Colon (tissue), 2 donors: ENCODE measurements around the gene GLP1R.

Experiments
- FAIRE-seq: peaks from 2 replicates; lab custom pipeline; 2012; peaks lifted over from hg19 to GRCh38; lab: Jason Lieb, UNC
- donor health status: control.
- donor health status: control.

GLP1R gene

GRCh38 chr6:39044181-39044580 is 4.4 kb upstream of the GLP1R start:
- no peak for FAIRE-seq

- FAIRE-seq: no peak
These were observed 900 bp upstream of the GLP1R start for GRCh38 chr6:39047434-39048327.

GRCh38 chr6:39049575-39050283 is 1.1 kb downstream of the GLP1R start:
- no peak for FAIRE-seq

- no peak for FAIRE-seq
These were observed 2.0 kb downstream of the GLP1R start for GRCh38 chr6:39050453-39051112.

- FAIRE-seq: no peak
These were observed 3.0 kb downstream of the GLP1R start for GRCh38 chr6:39051399-39052122.

- FAIRE-seq: no peak
These were observed 4.5 kb downstream of the GLP1R start for GRCh38 chr6:39053016-39053624.

GRCh38 chr6:39053854-39054576 is 5.4 kb downstream of the GLP1R start:
- no peak for FAIRE-seq

GRCh38 chr6:39054577-39055142 is 6.1 kb downstream of the GLP1R start:
- FAIRE-seq: no peak

GRCh38 chr6:39055661-39056060 is 7.1 kb downstream of the GLP1R start:
- FAIRE-seq: no peak

GRCh38 chr6:39056191-39056590 is 7.6 kb downstream of the GLP1R start:
- no peak for FAIRE-seq

GRCh38 chr6:39056681-39057080 is 8.1 kb downstream of the GLP1R start:
- no peak for FAIRE-seq

GRCh38 chr6:39057251-39058155 is 8.9 kb downstream of the GLP1R start:
- FAIRE-seq: no peak

GRCh38 chr6:39058471-39059147 is 10.0 kb downstream of the GLP1R start:
- FAIRE-seq: no peak

- no peak for FAIRE-seq
These were observed 11.1 kb downstream of the GLP1R start for GRCh38 chr6:39059496-39060310.

- no peak for FAIRE-seq
These were observed 12.0 kb downstream of the GLP1R start for GRCh38 chr6:39060467-39061160.

- no peak for FAIRE-seq
These were observed 12.6 kb downstream of the GLP1R start for GRCh38 chr6:39061182-39061581.

- FAIRE-seq: no peak
These were observed 13.0 kb downstream of the GLP1R start for GRCh38 chr6:39061588-39061987.
